Keratinocyte (primary cell): ENCODE measurements around the gene SCN2B. TPM values are rescaled to one million over a fixed set of nuclear protein-coding genes. Genes with fewer than 3 reads are reported as not detected.

Experiments used
- DNase-seq: peaks from one replicate; pipeline ENCODE4 v3.0.0-alpha.2; 2011; ENCODE audit warnings: low read depth, missing footprints, low spot score
- FAIRE-seq: peaks from 2 replicates; lab custom pipeline; 2011; peaks lifted over from hg19 to GRCh38; lab: Jason Lieb, UNC
- H2AFZ ChIP-seq: 2 replicates; pipeline ENCODE4 v1.6.0; 2012; ENCODE audit warnings: low read length, control low read depth, inconsistent platforms; ENCODE audit not compliant: control insufficient read depth
- H3K27ac ChIP-seq: 2 replicates; pipeline ENCODE4 v1.5.1; 2011; ENCODE audit warnings: low read length; ENCODE audit not compliant: control insufficient read depth, insufficient read depth
- H3K27me3 ChIP-seq: 3 replicates; pipeline ENCODE4 v1.6.0; 2011; ENCODE audit warnings: low read length; ENCODE audit not compliant: control insufficient read depth, insufficient read depth; ENCODE audit errors: extremely low read depth
- H3K36me3 ChIP-seq, 2 experiments: 2 replicates in 1 of 2; 3 replicates in 1 of 2; pipeline ENCODE4 v1.5.1; 2011; ENCODE audit warnings: low read length in 2 of 2, mild to moderate bottlenecking in 1 of 2; ENCODE audit not compliant: control insufficient read depth in 2 of 2, insufficient read depth in 2 of 2; ENCODE audit errors: extremely low read depth in 1 of 2
- H3K4me1 ChIP-seq: 3 replicates; pipeline ENCODE4 v1.5.1; 2011; ENCODE audit warnings: low read length; ENCODE audit not compliant: control insufficient read depth, insufficient read depth; ENCODE audit errors: extremely low read depth
- H3K4me2 ChIP-seq: 3 replicates; pipeline ENCODE4 v1.6.0; 2011; ENCODE audit warnings: low read depth, low read length; ENCODE audit not compliant: control insufficient read depth, insufficient read depth; ENCODE audit errors: extremely low read depth
- H3K4me3 ChIP-seq, 3 experiments: fragments of 200-600 bp in 1 of 3; sonication (generic) in 1 of 3; 2 replicates in 2 of 3; 3 replicates in 1 of 3; pipeline ENCODE4 v1.5.1; 2011 to 2016; ENCODE audit warnings: low read length in 3 of 3, mild to moderate bottlenecking in 3 of 3, control low read depth in 2 of 3, inconsistent platforms in 1 of 3, low read depth in 1 of 3, mixed read lengths in 1 of 3, mixed run types in 1 of 3, moderate library complexity in 1 of 3; ENCODE audit not compliant: control insufficient read depth in 2 of 3, insufficient read depth in 2 of 3; ENCODE audit errors: extremely low read depth in 1 of 3
- H3K79me2 ChIP-seq: 2 replicates; pipeline ENCODE4 v1.6.0; 2012; ENCODE audit warnings: low read length; ENCODE audit not compliant: control insufficient read depth, insufficient read depth
- H3K9ac ChIP-seq: 3 replicates; pipeline ENCODE4 v1.6.0; 2011; ENCODE audit warnings: low read length; ENCODE audit not compliant: control insufficient read depth, insufficient read depth; ENCODE audit errors: extremely low read depth
- H3K9me1 ChIP-seq: 3 replicates; pipeline ENCODE4 v1.6.0; 2011; ENCODE audit warnings: low read length; ENCODE audit not compliant: control insufficient read depth, insufficient read depth; ENCODE audit errors: extremely low read depth
- H3K9me3 ChIP-seq: 2 replicates; pipeline ENCODE4 v1.5.1; 2012; ENCODE audit warnings: low read depth, low read length; ENCODE audit not compliant: control insufficient read depth
- H4K20me1 ChIP-seq: 3 replicates; pipeline ENCODE4 v1.6.0; 2011; ENCODE audit warnings: low read length; ENCODE audit not compliant: control insufficient read depth, insufficient read depth; ENCODE audit errors: extremely low read depth
- EZH2 ChIP-seq: IDR thresholded peaks from one replicate; pipeline ENCODE4 v1.6.1; 2012; ENCODE audit warnings: inconsistent platforms, mild to moderate bottlenecking, low read length, moderate library complexity
- dilution Hi-C: fragments of 300-500 bp; cut with MboI; formaldehyde crosslinking; loops from one replicate; pipeline ENCODE4 v1.7.0; 2020; ENCODE audit warnings: low sequenced_read_pairs; ENCODE audit not compliant: extremely low pct_ligation_motif_present
- polyA plus RNA-seq, 5 experiments: library from polyadenylated mRNA; depleted of rRNA in 3 of 5; stranded (reverse) in 3 of 5; stranded (forward) in 1 of 5; unstranded in 1 of 5; fragments of >200 nt; gene quantifications; 1 replicate in 1 of 5; 2 replicates in 3 of 5; 3 replicates in 1 of 5; pipeline versions ENCODE4 v1.2.1 to v1.2.3, GENCODE V29; 2011 to 2012; ENCODE audit warnings: missing spikeins in 2 of 5, low read depth in 1 of 5, low replicate concordance in 1 of 5
- TF ChIP-seq, protein P1 (sequence below), 3 experiments: IDR thresholded peaks in 1 of 3; conservative IDR thresholded peaks in 1 of 3; optimal IDR thresholded peaks in 1 of 3; 2 replicates in 2 of 3; 3 replicates in 1 of 3; pipeline versions ENCODE3 to v1.5.1; 2011; ENCODE audit warnings: low read length in 3 of 3, mild to moderate bottlenecking in 3 of 3, moderate library complexity in 2 of 3, control low read depth in 1 of 3, inconsistent platforms in 1 of 3; ENCODE audit not compliant: insufficient read depth in 2 of 3; ENCODE audit errors: extremely low read depth in 1 of 3

SCN2B gene
- polyA plus RNA-seq, 1 donor (not counting 4 experiments of a cell fraction or from before 2014, with no cell fraction given), result 0.56 TPM

GRCh38 chr11:118207079-118207478, 30.6 kb upstream of the SCN2B start:
- Histone ChIP-seq H3K27me3 (no peaks in the 10 kb centered on the region), H3K9me1 (no peaks in the 10 kb centered on the region), H3K27ac (no peak overlapping the region), H2AFZ (no peak overlapping the region), H4K20me1 (no peaks in the 10 kb centered on the region), H3K4me2 (no peak overlapping the region), H3K9ac (no peak overlapping the region), H3K36me3 (no peaks in the 10 kb centered on the region), H3K4me1 (peaks cover 10% of the 10 kb centered on the region), H3K79me2 (no peaks in the 10 kb centered on the region), H3K9me3 (no peaks in the 10 kb centered on the region), H3K4me3 (no peak overlapping the region)
- dilution Hi-C loops, result no loop called here
- no peak for DNase-seq
- no peak for TF ChIP-seq EZH2
- TF ChIP-seq, protein P1, sequence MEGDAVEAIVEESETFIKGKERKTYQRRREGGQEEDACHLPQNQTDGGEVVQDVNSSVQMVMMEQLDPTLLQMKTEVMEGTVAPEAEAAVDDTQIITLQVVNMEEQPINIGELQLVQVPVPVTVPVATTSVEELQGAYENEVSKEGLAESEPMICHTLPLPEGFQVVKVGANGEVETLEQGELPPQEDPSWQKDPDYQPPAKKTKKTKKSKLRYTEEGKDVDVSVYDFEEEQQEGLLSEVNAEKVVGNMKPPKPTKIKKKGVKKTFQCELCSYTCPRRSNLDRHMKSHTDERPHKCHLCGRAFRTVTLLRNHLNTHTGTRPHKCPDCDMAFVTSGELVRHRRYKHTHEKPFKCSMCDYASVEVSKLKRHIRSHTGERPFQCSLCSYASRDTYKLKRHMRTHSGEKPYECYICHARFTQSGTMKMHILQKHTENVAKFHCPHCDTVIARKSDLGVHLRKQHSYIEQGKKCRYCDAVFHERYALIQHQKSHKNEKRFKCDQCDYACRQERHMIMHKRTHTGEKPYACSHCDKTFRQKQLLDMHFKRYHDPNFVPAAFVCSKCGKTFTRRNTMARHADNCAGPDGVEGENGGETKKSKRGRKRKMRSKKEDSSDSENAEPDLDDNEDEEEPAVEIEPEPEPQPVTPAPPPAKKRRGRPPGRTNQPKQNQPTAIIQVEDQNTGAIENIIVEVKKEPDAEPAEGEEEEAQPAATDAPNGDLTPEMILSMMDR (optimal IDR thresholded peaks at IDR 0.05 in 1 of 3, IDR thresholded peaks at IDR 0.05 in 1 of 3, conservative IDR thresholded peaks at IDR 0.05 in 1 of 3; ENCODE audit: extremely low read depth in 1 of 3, insufficient read depth in 2 of 3, low read length in 3 of 3), result no peak
- FAIRE-seq, result no peak

GRCh38 chr11:118206391-118207031, 30.1 kb upstream of the SCN2B start:
- Histone ChIP-seq H3K4me2 (no peak overlapping the region), H2AFZ (no peak overlapping the region), H3K36me3 (no peaks in the 10 kb centered on the region), H3K27ac (no peak overlapping the region), H3K9me1 (no peaks in the 10 kb centered on the region), H3K9ac (no peak overlapping the region), H3K27me3 (no peaks in the 10 kb centered on the region), H3K4me1 (peaks cover 10% of the 10 kb centered on the region), H3K79me2 (no peaks in the 10 kb centered on the region), H4K20me1 (no peaks in the 10 kb centered on the region), H3K9me3 (no peaks in the 10 kb centered on the region), H3K4me3 (no peak overlapping the region)
- TF ChIP-seq EZH2, result no peak
- TF ChIP-seq, protein P1 (optimal IDR thresholded peaks at IDR 0.05 in 1 of 3, IDR thresholded peaks at IDR 0.05 in 1 of 3, conservative IDR thresholded peaks at IDR 0.05 in 1 of 3; ENCODE audit: extremely low read depth in 1 of 3, insufficient read depth in 2 of 3, low read length in 3 of 3), result no peak
- DNase-seq (no peak), FAIRE-seq (no peak)
- dilution Hi-C loops, result no loop called here
